Muscle layer of duodenum (tissue), 2 donors: ENCODE results near the gene PPIL6.

ENCODE experiments used
- H3K27ac ChIP-seq: one replicate; pipeline ENCODE4 v1.7.0; 2013; ENCODE audit warnings: mild to moderate bottlenecking, low read length
- H3K27me3 ChIP-seq: one replicate; pipeline ENCODE4 v1.7.0; 2013; ENCODE audit warnings: low read depth, mild to moderate bottlenecking, control low read depth, low read length
- H3K36me3 ChIP-seq, 2 donors: one replicate each; pipeline ENCODE4 v1.7.0; 2013; ENCODE audit warnings: low read length in 2 of 2, control low read depth in 1 of 2, mild to moderate bottlenecking in 1 of 2; ENCODE audit not compliant: insufficient read depth in 2 of 2, control insufficient read depth in 1 of 2
- H3K4me1 ChIP-seq, 2 donors: one replicate each; pipeline ENCODE4 v1.7.0; 2013; ENCODE audit warnings: low read length in 2 of 2, mild to moderate bottlenecking in 2 of 2, control low read depth in 1 of 2, moderate library complexity in 1 of 2; ENCODE audit not compliant: insufficient read depth in 2 of 2, control insufficient read depth in 1 of 2
- H3K4me3 ChIP-seq, 2 donors: one replicate each; pipeline ENCODE4 v1.7.0; 2013; ENCODE audit warnings: low read length in 2 of 2, low read depth in 1 of 2, mild to moderate bottlenecking in 1 of 2
- H3K9me3 ChIP-seq, 2 donors: one replicate each; pipeline ENCODE4 v1.7.0; 2013; ENCODE audit warnings: low read length in 2 of 2, control low read depth in 1 of 2, mild to moderate bottlenecking in 1 of 2; ENCODE audit not compliant: control insufficient read depth in 1 of 2
- donor health status: healthy.

PPIL6 gene

DNA sequence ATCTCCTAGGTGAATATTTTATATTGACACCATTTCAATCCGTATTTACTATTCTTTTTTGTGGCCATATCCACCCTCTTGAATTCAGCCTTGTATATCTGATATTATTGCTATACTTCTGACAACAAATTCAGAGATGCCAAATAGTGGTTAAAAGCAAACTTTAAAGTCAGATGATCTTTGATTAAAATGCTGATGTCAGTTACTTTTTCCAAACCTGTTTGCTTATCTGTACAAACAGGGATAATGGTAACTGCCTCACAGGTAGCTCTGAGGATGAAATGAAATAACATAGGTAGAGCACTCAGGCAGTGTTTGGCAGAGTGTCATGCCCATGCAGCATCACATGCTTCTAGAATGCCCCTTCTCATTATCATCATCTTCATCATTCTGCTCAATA, 19.2 kb downstream of the PPIL6 start:
- no peaks in the 10 kb centered on the region for H3K9me3 ChIP-seq
- no peak overlapping the region for H3K4me3 ChIP-seq
- H3K27me3 ChIP-seq = no peaks in the 10 kb centered on the region
- H3K36me3 ChIP-seq = no peaks in the 10 kb centered on the region
- no peaks in the 10 kb centered on the region for H3K4me1 ChIP-seq
- H3K27ac ChIP-seq = no peak overlapping the region

- Histone ChIP-seq H3K27ac (no peak overlapping the region), H3K9me3 (no peaks in the 10 kb centered on the region), H3K4me1 (no peaks in the 10 kb centered on the region), H3K4me3 (no peak overlapping the region), H3K36me3 (no peaks in the 10 kb centered on the region), H3K27me3 (no peaks in the 10 kb centered on the region)
Observed at GRCh38 chr6:109420751-109421150, 19.7 kb downstream of the PPIL6 start.

DNA sequence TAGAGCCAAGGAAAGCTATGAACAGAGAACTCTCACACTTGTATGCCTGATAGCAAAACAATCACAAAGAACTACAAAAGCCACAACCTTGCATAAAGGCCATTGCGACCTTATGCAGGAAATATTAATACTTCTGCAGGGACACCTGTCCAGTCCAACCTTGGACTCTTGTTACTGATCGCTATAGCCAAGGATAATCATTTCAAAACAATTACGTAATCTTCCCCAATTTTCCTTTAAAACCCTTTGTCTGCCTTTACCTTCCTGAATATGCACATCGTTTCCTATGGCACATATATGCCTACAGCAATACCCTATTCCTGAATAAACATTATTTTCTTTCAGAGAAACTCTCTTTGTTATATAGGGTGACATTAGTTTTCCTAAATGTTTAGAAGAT, 22.8 kb downstream of the PPIL6 start:
- no peaks in the 10 kb centered on the region for H3K9me3 ChIP-seq

GRCh38 chr6:109411034-109411433, 29.4 kb downstream of the PPIL6 start:
- no peaks in the 10 kb centered on the region for H3K36me3 ChIP-seq
- no peaks in the 10 kb centered on the region for H3K27me3 ChIP-seq
- no peak overlapping the region for H3K27ac ChIP-seq
- no peak overlapping the region for H3K4me3 ChIP-seq
- H3K4me1 ChIP-seq = no peaks in the 10 kb centered on the region
- H3K9me3 ChIP-seq = no peaks in the 10 kb centered on the region

More for the DNA sequence above, 22.8 kb downstream of the PPIL6 start:
- H3K27ac ChIP-seq = no peak overlapping the region
- no peaks in the 10 kb centered on the region for H3K4me1 ChIP-seq
- no peak overlapping the region for H3K4me3 ChIP-seq
- H3K27me3 ChIP-seq = no peaks in the 10 kb centered on the region
- no peaks in the 10 kb centered on the region for H3K36me3 ChIP-seq

DNA sequence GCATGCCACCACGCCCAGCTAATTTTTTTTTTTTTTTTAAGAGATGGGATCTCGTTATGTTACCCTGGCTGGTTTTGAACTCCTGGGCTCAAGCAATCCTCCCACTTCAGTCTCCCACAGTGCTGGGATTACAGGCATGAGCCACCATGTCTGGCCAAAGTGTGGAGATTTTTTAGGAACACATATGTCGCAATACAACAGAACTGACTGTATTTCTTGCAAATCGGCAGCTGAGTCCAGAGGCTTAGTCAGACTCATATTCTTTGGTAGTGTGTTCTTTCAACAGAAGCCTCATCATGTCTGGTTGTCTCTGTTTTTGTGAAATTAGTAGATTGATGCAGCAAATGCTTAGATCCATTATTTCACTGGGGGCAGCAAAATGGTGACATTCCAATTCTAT, 34.2 kb downstream of the PPIL6 start:
- Histone ChIP-seq H3K27ac (no peak overlapping the region), H3K4me1 (no peaks in the 10 kb centered on the region), H3K4me3 (no peak overlapping the region), H3K36me3 (no peaks in the 10 kb centered on the region), H3K27me3 (no peaks in the 10 kb centered on the region), H3K9me3 (no peaks in the 10 kb centered on the region)

DNA sequence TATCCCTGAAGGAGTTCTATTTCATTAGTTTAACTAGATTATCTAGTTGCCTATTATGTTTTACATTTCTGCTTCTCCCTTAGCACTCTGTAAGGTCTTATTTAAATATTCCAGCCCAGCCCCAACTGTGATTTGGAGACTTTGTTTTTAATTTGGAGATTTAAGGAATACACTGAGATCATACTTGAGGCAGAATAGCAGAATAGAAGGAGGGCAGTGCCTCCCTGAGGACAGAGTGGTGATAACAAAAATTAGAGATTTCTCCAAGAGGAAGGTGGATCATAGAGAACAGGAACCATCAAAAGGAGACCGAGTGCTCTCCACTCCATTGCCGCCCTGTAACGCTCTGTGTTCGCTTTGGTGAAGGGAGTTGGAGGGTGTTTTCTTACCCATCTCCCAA, 43.4 kb downstream of the PPIL6 start:
- Histone ChIP-seq H3K4me1 (no peaks in the 10 kb centered on the region), H3K27ac (no peak overlapping the region), H3K27me3 (no peaks in the 10 kb centered on the region), H3K9me3 (no peaks in the 10 kb centered on the region), H3K4me3 (no peak overlapping the region), H3K36me3 (no peaks in the 10 kb centered on the region)

DNA sequence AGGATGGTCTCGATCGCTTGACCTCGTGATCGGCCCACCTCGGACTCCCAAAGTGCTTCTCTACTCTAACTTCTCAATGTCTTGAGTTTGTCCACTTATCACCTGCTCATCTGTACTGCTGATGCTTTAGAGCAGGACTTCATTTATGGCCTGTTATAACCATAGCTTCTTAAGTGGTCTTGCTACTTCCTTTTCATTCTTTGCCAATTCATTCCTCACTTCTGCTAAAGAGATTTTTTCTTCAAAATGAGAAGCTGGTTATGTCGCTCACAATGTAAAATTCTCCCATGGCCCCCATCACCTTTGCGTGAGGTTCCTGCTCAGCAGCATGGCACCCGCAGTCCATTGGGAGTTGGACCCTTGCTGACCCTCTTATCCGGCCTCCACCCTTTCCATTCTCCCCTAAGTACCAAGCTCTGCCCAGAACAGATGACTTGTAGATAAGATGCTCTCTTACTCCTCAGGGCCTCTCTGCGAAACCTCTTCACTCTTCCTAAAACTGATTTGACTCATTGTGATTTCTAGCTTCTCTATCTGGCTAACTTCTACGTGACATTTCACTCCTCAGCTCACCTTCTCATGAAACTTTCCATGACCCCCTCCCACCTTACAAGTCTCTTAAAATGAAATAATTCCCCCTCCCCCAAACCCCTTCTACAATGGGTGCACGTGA, 44.2 kb downstream of the PPIL6 start:
- no peak overlapping the region for H3K4me3 ChIP-seq
- no peaks in the 10 kb centered on the region for H3K36me3 ChIP-seq

GRCh38 chr6:109393886-109394281, 46.5 kb downstream of the PPIL6 start:
- no peak overlapping the region for H3K4me3 ChIP-seq
- H3K27me3 ChIP-seq = no peaks in the 10 kb centered on the region
- no peaks in the 10 kb centered on the region for H3K36me3 ChIP-seq
- peaks cover 0 to 7% of the 10 kb centered on the region in 2 donors for H3K4me1 ChIP-seq
- no peaks in the 10 kb centered on the region for H3K9me3 ChIP-seq
- no peak overlapping the region for H3K27ac ChIP-seq

More for the DNA sequence above, 44.2 kb downstream of the PPIL6 start:
- no peak overlapping the region for H3K27ac ChIP-seq
- no peaks in the 10 kb centered on the region for H3K27me3 ChIP-seq
- H3K4me1 ChIP-seq = no peaks in the 10 kb centered on the region
- no peaks in the 10 kb centered on the region for H3K9me3 ChIP-seq

GRCh38 chr6:109393157-109393885, 47.1 kb downstream of the PPIL6 start:
- Histone ChIP-seq H3K9me3 (no peaks in the 10 kb centered on the region), H3K27ac (no peak overlapping the region), H3K36me3 (no peaks in the 10 kb centered on the region), H3K4me3 (no peak overlapping the region), H3K4me1 (peaks cover 0 to 10% of the 10 kb centered on the region in 2 donors), H3K27me3 (no peaks in the 10 kb centered on the region)

DNA sequence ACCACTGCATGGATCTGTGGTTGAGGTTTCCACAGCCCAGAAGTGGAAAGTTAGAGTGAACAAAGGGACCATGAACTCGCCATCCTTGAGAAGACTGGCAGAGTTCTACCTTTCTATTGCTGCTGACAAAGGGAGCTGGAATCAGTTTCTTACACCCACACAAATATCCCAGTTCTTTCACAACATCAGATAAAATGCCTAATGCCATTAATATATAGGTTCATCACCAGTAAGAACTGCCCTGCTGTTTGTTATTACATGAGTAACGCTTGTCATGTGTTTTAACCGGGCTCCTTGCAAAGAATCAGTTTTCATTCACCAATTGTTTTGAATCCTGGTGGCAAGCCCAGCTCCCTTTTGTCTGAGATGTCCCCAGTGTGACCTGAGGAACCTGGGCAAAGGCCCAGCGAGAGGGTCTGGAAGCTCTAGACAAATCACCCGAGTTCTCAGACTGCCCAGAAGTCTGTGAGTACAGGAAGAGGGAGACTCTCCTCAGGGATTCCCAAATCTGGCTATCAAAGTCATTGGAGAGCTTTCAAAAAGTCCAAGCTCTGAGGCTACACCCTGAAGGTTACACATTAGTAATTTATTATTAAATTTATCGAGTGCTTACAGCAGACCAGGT, 50.7 kb downstream of the PPIL6 start:
- peak overlapping the region; percentile 36 for H3K27ac ChIP-seq
- H3K36me3 ChIP-seq = no peaks in the 10 kb centered on the region
- H3K9me3 ChIP-seq = no peaks in the 10 kb centered on the region
- H3K4me3 ChIP-seq = no peak overlapping the region
- no peaks in the 10 kb centered on the region for H3K27me3 ChIP-seq
- H3K4me1 ChIP-seq = peaks cover 2 to 10% of the 10 kb centered on the region in 2 donors

DNA sequence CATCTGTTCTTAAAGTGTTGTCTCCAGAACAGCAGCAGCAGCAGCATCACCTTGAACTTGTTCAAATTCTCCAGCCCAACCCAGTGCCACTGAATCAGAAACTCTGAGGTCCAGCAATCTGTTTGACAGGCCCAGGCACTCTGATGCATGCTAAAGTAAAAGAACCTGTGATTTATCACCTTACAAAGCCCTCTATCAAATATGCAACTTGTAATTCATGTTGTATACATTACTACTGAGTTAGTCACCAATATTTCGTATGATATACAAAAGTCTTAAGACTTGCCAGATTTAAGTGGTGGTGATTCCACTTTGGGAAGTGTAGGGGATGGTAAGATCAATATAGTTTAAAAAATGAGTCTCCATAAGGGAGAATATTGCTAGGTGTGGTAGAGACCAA, 52.2 kb downstream of the PPIL6 start:
- H3K27me3 ChIP-seq = no peaks in the 10 kb centered on the region
- H3K4me3 ChIP-seq = no peak overlapping the region
- peaks cover 7 to 25% of the 10 kb centered on the region in 2 donors for H3K4me1 ChIP-seq
- H3K27ac ChIP-seq = no peak overlapping the region
- no peaks in the 10 kb centered on the region for H3K9me3 ChIP-seq
- no peaks in the 10 kb centered on the region for H3K36me3 ChIP-seq
